ENCODE measurements around the gene SGO1. TPM values are rescaled to one million over a fixed set of nuclear protein-coding genes. Genes with fewer than 3 reads are reported as not detected.
A peak's percentile ranks its signal among the peaks of the same experiment; 100 is the strongest.

SGO1 gene
- total RNA-seq, 1 donor from 2014 or later, result 0.17 TPM

DNA sequence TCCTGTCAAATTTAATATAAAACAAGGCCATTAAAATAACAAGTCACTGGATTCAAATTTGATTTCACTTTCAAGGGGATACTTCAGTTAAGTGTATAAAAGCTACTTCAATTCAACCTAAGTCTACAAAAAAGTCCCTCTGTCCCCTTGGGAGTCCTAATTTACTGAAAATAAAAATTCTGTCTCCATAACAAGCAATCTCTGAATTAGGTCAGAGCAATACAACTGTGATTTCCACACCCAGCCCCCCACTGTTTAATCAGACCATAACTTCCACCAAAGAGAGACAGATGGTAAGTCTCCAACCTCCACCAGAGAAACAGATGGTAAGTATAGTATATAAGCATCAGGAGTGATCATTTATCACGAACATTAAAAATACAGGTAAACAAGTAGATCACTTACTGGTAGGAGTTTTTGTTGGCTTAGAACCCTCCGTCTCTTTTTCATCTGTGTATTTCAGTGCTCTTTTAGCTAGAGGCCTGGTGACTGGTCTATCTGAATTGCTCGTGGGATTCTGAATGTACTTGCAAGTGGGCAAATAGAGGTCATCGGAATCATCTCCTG, 12.1 kb downstream of the SGO1 start:
- ATAC-seq, result no peak

DNA sequence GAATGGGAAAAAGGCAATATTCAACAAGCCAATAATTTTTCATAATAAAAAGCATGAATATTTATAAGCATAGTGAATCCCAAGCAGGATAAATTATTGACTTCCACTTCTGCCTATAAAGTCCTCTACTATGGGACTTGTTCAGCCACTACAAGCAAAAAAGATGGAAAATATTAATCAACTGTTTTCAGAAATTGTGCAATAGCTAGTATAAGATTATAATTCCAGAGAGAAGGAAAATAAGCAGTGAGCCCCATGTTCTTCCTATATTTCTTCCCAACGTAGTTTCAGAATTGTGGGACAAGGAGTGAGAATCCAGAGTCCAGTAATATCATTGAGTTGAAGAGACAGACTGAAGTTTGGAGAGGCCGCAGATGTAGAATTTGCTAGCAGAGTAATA, 24.3 kb downstream of the SGO1 start:
- DNase-seq, result no peak
- intact Hi-C loops (cut with micrococcal nuclease), result no loop called here
- no peak for ATAC-seq

More for the DNA sequence above, 12.1 kb downstream of the SGO1 start:
- no peak for DNase-seq
- intact Hi-C loops (cut with micrococcal nuclease), result no loop called here

DNA sequence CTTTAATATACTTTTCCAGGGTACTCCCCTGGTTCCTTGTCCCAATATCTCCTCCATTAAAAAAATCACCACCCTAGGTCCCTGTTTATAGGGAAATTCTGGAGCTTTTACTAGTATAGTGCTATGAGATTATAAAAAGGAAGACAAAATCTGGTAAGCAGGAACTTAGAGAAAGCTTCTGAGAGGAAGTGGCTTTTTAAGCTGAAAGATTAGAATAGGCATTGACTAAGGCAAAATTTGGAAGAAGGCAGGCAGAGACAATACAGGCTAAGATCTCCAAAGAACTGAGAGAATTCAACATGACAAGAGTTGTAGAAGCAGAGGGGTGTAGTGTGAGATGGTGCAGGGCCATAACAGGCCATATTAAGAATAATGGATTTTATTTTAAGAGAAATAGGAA, 25.8 kb downstream of the SGO1 start:
- intact Hi-C loops (cut with micrococcal nuclease), result no loop called here
- no peak for DNase-seq

DNA sequence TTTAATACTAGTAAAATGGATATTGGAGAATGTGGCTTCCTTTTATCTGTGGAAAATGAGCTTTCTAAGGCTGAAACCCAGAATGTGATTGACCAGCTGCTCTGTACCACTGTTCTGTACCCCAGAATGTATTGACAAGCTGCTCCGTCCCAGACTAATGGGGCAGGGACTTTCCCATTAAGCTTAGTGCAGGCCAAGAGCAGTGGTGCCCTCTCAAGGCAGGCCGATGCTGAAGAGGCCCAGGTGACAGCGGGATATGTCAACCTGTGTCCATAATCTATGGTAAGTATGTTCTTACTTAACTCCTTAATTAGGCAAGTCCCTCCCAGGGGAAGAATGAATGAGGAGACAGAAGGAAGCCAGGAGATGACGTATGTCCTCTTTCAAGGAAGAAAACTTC, 31.1 kb downstream of the SGO1 start:
- ATAC-seq (no peak), DNase-seq (no peak)
- intact Hi-C loops (cut with micrococcal nuclease), result no loop called here

More for the DNA sequence above, 25.8 kb downstream of the SGO1 start:
- no peak for ATAC-seq

DNA sequence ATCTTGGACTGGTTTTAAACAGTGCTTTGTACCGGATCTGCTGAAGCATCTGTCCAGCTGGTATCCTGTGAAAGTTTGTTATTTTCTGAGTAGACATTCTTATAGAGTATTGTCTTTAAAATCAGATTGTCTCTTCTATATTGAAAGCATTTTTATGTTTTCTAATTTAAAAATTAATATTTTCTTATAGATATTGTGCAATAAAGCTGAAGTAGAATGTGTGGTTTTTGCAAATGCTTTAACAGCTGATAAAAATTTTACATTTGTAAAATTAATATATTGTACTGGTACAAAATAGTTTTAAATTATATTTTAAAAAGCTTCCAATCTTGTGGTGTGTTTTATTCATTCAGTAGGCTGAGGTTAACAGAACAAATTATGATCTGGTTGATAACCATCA, 31.9 kb downstream of the SGO1 start:
- intact Hi-C loops (cut with micrococcal nuclease), result no loop called here
- ATAC-seq (no peak), DNase-seq (no peak)

DNA sequence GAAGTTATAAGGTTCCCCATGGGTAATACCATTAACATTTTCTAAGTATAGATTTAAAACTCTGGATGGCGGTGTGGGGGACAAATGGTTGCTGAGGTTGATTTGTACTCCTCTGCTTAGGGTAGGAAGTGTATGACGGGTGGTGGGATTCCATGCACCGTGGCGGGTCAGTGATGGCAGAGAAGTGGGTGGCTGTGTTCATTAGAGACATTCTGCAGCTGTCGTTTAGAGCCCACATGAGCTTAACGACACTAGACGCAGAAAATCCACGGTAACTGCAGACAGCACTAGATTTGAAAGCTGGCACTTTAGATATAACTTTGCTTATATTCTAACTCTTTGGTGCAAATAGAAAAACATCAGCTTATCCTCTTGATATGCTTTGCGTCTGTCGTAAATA, 37.5 kb downstream of the SGO1 start:
- intact Hi-C loops (cut with micrococcal nuclease), result no loop called here
- ATAC-seq (no peak), DNase-seq (no peak)

DNA sequence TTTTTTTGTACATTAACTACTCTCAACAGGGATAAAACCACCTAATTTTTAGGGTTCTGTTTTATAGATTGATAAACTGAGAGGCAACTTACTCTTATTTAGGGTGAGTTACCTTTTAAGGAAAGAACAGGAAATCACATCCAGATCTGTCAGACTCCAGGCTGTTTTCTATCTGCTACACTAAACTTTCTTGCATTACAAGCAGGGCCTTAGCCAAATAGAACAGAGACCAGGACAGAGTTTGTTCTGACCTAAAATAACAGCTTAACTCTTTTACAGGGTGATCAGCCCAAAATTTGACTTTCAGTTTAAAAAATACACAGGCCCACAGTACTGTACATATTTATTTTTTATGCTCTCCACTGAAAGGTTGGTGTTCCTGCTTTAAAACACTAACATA, 38.6 kb downstream of the SGO1 start:
- no peak for ATAC-seq
- no peak for DNase-seq
- intact Hi-C loops (cut with micrococcal nuclease), result no loop called here

DNA sequence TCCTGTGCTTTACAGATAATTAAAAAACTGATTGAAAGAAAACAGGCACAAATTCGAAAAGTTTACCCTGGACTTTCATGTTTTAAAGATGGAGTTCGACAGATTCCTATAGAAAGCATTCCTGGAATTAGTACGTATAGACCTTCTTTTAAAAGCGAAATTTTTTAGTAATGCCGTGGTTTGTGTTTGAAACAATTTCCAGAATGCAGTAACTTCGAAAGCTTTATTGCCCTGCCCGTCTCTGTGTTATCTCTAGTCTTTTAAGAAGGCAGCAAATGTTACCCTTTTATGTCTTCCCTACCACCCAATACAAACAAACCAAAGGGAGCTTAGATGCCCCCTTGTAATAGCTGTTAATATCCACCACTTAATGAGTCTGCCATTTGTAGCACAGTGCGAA, 39.7 kb downstream of the SGO1 start:
- intact Hi-C loops (cut with micrococcal nuclease), result no loop called here
- DNase-seq, result no peak
- no peak for ATAC-seq

DNA sequence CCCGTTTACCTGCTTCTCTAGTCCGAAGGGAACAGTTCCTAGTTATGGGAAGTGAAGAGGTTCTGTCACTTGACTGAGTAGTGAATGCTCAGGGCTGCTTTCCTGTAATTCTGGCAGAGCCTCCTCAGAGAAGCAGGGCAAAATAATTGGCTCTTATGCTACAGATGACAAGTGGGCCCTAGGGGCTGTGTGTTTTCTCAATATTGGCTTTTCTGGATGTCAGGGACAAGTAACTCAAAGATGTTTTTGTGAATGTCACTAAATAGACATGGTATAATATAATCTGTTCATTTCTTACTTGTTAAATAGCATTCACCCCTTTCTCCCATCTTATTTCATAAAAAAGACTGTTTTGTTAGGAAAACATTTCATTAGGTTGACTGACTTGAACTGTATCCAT, 40.1 kb downstream of the SGO1 start:
- intact Hi-C loops (cut with micrococcal nuclease), result no loop called here
- DNase-seq (no peak), ATAC-seq (no peak)

DNA sequence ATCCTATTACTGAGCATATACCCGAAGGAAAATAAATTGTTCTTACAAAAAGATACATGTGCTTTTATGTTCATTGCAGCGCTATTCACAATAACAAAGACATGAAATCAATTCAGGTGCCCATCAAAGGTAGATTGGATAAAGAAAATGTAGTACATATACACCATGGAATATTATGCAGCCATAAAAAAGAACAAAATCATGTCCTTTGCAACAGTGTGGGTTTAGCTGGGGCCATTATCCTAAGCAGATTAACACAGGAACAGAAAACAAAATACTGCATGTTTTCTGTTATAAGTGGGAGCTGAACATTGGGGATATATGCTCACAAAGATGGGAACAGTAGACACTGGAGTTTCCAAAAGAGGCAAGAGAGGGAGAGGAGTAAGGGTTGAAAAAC, 42.5 kb downstream of the SGO1 start:
- DNase-seq (no peak), ATAC-seq (no peak)
- intact Hi-C loops (cut with micrococcal nuclease), result no loop called here

DNA sequence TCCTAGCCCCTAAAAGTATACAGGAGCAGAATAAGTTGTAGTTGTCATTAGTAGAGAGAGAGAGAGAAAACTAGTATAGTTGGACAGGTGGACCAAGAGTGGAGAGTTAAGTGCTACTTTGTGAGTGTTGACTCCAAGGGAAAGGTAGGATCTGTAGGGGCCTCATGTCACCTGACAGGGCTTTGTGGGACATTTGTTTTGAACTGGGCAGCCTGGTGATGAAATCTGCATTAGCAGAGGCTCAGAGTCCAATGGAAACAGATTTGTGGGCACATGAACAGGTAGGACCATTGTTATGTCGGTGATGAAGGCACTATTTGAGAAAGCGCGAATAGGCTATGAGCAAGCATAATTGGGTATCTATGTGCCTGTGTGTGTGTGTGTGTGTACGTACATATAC, 43.5 kb downstream of the SGO1 start:
- no peak for DNase-seq
- intact Hi-C loops (cut with micrococcal nuclease), result no loop called here
- ATAC-seq, result no peak

DNA sequence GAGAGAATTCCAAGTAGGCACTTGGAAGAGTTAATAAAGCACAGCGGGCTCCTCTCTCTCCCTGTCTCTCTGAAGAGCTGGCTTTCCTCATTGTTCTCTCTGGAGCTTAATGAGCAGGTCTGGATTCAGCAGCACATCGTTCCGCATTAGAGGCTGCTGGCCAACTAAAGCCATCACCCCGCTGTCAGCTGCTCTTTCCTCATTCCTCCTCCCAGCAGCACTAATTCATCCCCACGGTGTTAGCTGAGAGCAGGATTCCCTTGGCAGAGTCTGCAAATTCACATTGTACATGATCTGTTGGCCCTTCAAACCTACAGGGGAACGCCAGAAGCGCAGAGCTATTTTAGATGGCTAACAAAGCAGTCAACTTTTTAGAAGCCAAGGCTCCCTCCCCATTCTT, 44.2 kb downstream of the SGO1 start:
- intact Hi-C loops (cut with micrococcal nuclease), result no loop called here

DNA sequence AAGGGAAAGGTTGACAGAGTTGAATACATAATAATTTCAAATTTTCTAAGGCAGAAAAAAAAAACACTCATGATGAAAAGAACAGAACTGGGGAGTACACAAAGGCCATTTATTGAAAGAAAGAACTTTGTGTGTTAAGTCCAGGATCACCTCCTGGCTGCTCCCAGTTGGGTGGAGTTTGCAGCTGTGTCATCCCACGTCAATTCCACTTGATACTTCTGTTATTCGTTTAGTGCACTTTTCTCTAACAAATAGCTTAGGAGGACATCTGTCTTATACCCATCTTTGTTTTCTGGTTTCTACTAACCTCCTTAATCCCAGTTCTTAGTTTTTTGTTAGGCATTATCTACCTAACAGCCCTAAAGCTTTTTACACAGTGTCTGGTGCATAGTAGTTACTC, 44.7 kb downstream of the SGO1 start:
- DNase-seq (no peak), ATAC-seq (peak; percentile 46)
- intact Hi-C loops (cut with micrococcal nuclease), result no loop called here

More for the DNA sequence above, 44.2 kb downstream of the SGO1 start:
- DNase-seq, result peak; percentile 68
- peak; percentile 99 for ATAC-seq

DNA sequence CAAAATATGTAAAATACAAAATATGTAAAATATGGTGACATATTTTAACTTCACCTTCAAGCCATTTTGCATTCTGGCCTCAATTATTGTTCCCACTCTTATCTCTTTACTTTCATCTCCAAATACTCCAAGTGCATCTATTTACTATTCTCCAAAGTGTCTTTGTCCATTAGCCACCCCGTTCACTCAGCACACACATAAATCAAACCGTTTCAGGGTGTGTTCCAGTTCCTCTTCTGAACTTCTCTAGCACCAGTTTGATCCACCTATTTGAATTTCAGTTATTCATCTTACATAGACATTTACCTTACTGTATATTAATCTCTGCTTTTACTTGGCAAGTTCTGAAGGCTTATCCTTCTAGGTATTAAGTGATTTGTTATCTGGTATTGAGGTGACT, 45.1 kb downstream of the SGO1 start:
- DNase-seq (no peak), ATAC-seq (no peak)
- intact Hi-C loops (cut with micrococcal nuclease), result no loop called here

DNA sequence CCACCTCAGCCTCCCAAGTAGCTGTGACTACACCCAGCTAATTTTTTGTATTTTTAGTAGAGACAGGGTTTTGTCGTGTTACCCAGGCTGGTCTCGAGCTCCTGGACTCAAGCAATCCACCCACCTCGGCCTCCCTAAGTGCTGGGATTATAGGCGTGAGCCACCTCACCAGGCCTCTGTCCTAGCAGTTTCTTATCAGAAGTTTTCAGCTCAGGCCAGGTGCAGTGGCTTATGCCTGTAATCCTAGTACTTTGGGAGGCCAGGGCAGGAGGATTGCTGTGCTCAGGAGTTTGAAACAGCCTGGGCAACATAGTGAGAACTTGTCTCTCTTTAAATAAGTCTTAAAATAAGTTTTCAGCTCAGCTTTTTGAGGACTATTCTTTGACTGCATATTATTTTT, 48.4 kb downstream of the SGO1 start:
- DNase-seq (no peak), ATAC-seq (no peak)
- intact Hi-C loops (cut with micrococcal nuclease), result loop anchor here (5.0 kb wide), 1 partner anchor 250 kb away; no protein-coding TSS in a partner anchor

DNA sequence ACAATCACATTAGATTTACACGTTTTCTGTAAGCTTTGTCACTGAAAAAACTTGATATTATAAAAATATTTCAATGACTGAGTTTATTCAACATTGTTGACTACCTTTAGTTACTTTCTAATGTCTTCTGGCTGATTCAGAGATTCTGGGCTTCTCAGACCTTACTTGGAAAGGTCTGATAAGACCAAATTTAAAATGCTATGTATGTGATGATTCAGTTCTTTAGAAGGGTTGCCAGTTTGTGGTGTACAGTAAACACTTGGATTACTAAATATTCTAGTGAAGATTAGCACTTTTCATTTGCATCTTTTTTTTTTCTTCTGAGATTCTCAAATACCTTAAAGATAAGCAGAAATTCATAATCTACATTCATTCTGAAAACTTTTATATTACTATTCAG, 49.8 kb downstream of the SGO1 start:
- intact Hi-C loops (cut with micrococcal nuclease), result loop anchor here (5.0 kb wide), 1 partner anchor 249 kb away; no protein-coding TSS in a partner anchor
- ATAC-seq, result no peak

DNA sequence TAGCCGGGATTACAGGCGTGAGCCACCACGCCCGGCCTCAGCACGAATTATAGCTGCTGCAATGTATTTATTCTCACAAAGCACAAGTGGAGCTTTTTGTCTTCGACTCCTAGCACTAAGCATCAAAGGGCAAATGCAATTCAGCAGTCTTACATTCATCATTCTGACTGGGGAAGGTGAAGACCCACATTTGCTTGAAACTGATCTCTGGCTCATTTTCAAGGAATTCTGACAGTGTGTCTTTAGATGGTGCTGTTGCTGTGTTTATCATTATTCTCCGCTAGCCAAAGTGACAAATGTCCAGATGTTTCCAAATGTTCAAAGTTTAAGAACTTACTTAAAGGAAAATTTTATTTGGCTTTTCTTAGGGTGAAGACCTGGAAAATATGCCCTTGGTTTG, 55.9 kb downstream of the SGO1 start:
- DNase-seq (no peak), ATAC-seq (no peak)
- intact Hi-C loops (cut with micrococcal nuclease), result no loop called here

More for the DNA sequence above, 49.8 kb downstream of the SGO1 start:
- DNase-seq, result no peak

DNA sequence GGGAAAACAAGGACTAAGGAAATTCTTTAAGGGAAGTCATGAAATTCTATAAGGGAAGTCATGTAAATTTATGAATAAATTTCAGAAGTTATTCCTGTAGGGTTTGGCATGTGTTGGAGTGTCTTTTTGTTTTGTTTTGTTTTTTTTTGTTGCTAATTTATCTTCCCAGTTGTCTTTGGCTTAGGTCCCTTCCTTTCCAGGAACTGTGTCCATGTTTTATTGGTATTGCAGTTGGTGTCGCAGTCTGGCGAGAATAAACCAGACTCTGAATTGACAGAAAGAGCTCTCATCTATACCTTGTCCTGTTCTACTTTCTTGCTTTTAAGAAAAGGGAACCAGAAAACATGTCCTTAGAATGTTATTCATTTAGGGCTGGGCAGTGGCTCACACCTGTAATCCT, 57.6 kb downstream of the SGO1 start:
- intact Hi-C loops (cut with micrococcal nuclease), result no loop called here
- DNase-seq, result no peak
- no peak for ATAC-seq

DNA sequence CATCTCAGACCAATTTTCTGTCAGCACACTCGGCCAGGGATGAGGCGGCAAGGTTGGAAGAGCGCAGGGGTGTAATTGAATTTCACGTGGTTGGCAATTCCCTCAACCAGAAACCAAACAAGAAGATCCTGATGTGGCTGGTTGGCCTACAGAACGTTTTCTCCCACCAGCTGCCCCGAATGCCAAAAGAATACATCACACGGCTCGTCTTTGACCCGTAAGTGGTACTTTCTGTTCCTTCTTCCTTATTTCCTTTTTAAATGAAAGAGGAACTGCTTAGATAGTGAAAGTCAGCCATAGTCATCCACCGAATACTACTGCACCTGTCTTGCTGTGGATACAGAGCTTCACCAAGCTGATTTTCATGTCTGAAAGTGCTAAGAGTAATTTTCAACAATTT, 60.1 kb downstream of the SGO1 start:
- no peak for ATAC-seq
- intact Hi-C loops (cut with micrococcal nuclease), result no loop called here
- DNase-seq, result no peak

DNA sequence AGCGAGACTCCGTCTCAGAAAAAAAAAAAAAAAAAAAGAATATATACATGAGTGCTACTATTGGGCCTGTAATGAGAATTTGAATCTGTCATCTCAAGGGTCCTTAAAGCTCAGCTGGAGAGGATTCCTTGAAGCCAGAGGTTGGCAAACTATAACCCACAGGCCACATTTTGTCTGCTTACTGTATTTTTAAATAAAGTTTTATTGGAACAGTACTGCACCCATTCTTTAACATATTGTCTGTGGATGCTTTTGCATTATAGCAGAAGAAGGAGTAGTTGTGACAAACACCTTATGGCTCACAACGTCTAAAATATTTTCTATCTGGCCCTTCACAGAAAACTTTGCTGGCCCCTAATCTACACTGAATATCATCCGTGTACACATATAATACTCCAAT, 60.7 kb downstream of the SGO1 start:
- ATAC-seq (no peak), DNase-seq (no peak)
- intact Hi-C loops (cut with micrococcal nuclease), result no loop called here

DNA sequence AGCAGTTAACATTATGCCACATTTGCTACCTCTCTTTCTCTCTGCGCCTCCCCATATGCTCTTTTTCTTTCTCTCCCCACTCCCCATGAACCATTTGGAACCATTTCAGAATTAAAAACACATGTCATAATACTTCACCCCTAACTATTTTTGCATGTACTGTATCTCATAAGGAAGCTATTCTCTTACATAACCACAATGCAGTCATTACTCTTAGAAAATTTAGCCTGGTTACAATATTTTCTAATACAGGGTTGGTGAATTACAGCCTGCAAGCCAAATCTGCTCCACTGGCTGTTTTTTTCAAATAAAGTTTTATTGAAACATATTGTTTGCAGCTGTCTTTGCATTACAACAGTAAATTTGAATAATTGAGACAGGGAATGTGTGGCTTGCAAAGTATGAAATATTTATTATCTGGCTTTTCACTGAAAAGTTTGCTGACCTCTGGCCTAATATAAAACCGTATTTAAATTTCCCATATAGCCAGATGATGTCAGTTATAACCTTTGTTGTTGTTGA, 62.8 kb downstream of the SGO1 start:
- no peak for DNase-seq
- intact Hi-C loops (cut with micrococcal nuclease), result no loop called here
- no peak for ATAC-seq

DNA sequence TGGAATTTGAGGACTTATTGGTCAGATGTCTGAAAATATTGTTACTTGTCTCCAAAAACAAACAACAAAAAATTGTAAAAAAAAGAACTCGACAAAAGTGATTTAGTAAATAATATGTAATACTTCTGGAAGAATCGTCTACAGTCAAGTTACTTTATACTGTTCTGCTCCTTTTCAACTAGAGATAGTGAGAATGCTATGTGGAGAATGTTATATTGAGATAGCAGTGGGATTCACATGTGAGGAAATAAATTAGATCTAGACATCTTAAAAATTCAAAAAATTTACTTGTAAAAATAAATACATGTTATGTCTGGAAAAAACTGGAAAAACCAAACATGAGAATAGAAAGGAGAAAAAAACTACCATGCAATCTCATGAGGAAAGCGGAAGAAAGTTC, 64.9 kb downstream of the SGO1 start:
- intact Hi-C loops (cut with micrococcal nuclease), result no loop called here
- no peak for DNase-seq
- ATAC-seq, result no peak

Data from left ventricle myocardium superior (tissue), 1 donor.